GM20000 (cell line): ENCODE results near the gene SCARB1.

ENCODE experiments used
- DNase-seq: peaks from one replicate; pipeline ENCODE4 v3.0.0; 2012; ENCODE audit warnings: low spot score
- TF ChIP-seq, protein P1 (sequence below): IDR thresholded peaks from 2 replicates; pipeline ENCODE4 v1.5.1; 2012; ENCODE audit warnings: mild to moderate bottlenecking, control low read depth; ENCODE audit errors: extremely low read depth, missing control alignments

The SCARB1 gene

DNA sequence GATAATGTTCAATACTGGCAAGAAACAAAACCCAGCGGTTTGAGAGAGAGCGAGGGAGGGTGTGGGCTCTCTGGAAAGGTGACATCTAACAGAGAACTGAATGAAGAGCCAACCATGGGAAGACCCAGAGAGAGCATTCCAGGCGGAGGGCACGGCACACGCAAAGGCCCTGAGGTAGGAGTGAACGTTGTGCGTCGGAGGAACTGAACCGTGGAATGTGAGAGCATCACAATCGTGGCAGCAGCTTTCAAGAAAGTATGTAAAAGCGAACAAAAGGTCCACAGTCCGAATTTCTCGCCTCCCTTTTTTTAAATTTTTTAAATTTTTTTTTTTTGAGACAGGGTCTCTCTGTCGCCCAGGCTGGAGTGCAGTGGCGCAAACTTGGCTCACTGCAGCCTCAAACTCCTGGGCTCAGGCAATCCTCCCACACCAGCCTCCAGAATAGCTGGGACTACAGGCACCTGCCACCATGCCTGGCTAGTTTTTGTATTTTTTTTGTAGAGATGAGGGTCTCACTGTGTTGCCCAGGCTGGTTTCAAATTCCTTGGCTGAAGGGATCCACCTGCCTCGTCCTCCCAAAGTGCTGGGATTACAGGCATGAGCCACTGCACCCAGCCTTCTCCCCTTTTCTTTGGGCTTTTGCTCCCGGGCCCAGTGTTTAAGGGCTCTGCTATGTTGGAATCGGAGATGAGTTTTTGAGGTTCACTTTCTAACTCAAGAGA lies 15.3 kb upstream of the SCARB1 start:
- no peak for DNase-seq
- TF ChIP-seq, protein P1, sequence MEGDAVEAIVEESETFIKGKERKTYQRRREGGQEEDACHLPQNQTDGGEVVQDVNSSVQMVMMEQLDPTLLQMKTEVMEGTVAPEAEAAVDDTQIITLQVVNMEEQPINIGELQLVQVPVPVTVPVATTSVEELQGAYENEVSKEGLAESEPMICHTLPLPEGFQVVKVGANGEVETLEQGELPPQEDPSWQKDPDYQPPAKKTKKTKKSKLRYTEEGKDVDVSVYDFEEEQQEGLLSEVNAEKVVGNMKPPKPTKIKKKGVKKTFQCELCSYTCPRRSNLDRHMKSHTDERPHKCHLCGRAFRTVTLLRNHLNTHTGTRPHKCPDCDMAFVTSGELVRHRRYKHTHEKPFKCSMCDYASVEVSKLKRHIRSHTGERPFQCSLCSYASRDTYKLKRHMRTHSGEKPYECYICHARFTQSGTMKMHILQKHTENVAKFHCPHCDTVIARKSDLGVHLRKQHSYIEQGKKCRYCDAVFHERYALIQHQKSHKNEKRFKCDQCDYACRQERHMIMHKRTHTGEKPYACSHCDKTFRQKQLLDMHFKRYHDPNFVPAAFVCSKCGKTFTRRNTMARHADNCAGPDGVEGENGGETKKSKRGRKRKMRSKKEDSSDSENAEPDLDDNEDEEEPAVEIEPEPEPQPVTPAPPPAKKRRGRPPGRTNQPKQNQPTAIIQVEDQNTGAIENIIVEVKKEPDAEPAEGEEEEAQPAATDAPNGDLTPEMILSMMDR = no peak

DNA sequence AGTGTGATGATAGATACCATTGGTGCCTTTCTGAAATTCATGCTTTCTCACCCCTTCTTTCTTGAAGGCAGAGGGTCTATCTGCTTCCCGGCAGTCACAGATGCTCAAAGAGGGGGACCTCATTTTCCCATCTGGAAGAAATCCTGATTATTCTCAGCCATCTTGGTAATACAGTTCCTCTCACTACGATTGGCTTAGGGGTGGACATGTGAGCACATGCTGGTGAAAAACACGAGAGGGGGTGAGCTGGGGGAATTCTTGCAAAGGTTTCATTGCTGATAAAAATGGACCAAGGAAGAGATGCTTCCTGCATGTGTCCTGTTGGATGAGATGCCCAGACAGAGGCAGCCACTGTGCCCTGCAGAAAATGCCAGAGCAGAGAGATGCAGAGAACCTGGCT lies 13.8 kb upstream of the SCARB1 start:
- DNase-seq = no peak
- TF ChIP-seq, protein P1 = no peak

DNA sequence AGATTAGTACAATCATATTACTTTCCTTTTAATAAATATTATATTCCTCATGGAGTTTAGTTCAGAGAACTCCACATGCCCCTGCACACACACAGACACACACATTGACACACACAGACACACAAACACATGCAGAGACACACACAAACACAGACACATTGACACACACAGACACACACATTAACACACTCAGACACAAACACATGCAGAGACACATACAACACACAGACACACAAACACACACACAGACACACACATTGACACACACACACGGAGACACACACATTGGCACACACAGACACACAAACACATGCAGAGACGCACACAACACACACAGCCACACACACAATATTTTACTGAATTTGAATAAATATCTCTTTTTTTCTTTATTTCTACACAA lies 12.5 kb upstream of the SCARB1 start:
- TF ChIP-seq, protein P1 = no peak
- no peak for DNase-seq

DNA sequence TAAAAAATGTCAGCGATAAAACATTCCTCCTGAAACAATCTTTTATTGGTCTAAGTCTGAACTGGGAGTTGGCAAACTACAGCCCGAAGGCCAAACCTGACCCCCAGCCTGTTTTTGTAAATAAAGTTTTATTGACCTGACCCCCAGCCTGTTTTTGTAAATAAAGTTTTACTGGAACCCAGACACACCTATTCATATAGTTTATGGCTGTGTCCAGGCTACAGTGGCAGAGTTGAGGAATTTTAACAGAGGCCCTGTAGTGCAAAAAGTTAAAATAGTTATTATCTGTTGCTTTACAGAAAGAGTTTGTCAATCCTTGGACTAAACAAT lies 12.1 kb upstream of the SCARB1 start:
- no peak for DNase-seq
- TF ChIP-seq, protein P1 = no peak

DNA sequence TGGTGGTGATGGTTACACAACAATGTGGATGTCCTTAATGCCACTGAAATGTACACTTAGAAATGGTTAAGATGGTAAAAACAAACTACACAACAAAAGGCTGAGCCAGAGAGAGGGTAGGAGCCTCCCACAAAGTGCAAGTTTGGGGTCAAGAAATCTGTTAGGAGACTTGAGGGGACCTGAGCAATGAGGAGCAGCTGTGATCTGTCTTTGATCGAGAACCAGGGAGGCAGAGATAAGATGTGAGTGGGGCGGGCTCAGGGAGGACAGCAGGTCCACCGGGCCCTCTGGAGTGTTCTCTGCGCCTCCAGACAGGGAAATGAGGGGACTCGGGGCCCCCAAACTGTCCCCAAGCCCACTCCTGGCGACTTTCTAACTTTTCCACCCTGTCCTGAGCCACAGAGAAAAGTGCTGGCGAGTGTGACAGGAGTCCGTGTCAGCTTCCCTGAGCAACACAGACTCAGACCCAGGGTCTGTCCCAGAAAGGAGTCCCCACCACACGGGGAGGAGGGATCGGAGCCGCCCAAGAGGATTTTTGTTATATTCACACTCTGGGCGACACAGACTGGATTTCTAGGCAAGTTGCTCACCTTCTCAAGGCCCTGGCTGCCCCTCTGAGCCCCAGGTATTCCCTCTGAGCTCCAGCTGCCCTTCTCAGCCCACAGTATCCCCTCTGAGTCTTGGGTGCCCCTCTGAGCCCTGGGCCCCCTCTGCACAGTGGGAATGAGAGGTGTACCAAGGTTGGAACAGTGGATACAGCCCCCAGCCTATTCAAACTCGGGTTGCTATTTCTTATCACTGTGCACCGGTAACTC lies 11.5 kb upstream of the SCARB1 start:
- TF ChIP-seq, protein P1 = no peak
- DNase-seq = no peak

DNA sequence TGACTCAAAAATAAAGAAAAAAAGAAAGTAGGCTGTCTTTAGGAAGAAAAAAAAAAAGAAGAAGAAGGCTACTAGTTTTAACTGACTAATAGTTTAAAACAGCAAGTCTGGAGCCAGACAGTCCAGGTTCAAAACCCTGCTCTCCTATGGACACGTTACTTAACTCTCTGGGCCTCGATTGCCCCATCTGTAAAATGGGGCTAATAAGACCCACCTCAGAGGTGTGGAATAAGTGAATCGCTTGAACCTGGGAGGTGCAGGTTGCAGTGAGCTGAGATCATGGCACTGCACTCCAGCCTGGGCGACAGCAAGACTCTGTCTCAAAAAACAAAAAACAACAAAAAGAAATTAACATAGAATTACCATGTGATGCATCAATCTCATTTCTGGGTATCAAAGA lies 10.5 kb upstream of the SCARB1 start:
- TF ChIP-seq, protein P1 = no peak
- DNase-seq = no peak

DNA sequence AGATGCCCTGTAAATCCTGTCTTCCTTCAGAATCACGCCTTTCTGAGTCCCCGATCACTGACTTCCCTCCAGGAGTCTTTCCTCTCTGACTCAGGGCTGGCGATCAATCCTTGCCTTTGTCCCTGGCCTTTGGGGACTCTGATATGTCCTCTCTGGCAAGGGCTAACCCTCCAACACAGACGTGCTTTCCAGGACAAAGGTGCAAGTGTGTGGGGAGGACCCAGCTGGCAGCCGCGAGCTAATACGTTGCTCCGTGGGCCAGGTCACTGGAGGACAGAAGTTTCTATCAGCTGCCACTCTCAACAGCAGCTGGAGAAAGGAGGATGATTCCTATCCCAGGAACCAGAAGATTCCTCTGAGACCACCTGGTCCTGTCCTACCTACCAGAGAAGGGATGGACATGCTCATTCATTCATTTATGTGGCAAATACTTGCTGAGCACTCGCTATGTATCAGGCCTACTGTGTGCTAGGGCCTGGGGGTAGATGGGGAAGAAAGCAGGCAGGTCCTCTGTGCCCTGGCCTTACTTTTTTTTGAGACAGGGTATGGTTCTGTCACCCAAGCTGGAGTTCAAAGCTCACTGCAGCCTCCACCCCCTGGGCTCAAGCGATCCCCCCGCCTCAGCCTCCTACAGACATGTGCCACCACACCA lies 8.5 kb upstream of the SCARB1 start:
- DNase-seq = no peak
- TF ChIP-seq, protein P1 = no peak
